ENCODE results near the gene PARD6B. TPM values are rescaled to one million over a fixed set of nuclear protein-coding genes. Genes with fewer than 3 reads are reported as not detected.

PARD6B gene
- total RNA-seq, 4 donors from 2014 or later: 1.6 to 2.2 (median 1.9) TPM

- TF ChIP-seq, protein P1, sequence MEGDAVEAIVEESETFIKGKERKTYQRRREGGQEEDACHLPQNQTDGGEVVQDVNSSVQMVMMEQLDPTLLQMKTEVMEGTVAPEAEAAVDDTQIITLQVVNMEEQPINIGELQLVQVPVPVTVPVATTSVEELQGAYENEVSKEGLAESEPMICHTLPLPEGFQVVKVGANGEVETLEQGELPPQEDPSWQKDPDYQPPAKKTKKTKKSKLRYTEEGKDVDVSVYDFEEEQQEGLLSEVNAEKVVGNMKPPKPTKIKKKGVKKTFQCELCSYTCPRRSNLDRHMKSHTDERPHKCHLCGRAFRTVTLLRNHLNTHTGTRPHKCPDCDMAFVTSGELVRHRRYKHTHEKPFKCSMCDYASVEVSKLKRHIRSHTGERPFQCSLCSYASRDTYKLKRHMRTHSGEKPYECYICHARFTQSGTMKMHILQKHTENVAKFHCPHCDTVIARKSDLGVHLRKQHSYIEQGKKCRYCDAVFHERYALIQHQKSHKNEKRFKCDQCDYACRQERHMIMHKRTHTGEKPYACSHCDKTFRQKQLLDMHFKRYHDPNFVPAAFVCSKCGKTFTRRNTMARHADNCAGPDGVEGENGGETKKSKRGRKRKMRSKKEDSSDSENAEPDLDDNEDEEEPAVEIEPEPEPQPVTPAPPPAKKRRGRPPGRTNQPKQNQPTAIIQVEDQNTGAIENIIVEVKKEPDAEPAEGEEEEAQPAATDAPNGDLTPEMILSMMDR (IDR thresholded peaks at IDR 0.05; ENCODE audit: low read depth): no peak
Measured at GRCh38 chr20:50728486-50728980, 2.8 kb upstream of the PARD6B start.

- TF ChIP-seq, protein P1 (IDR thresholded peaks at IDR 0.05; ENCODE audit: low read depth): no peak
Measured at GRCh38 chr20:50728981-50729874, 2.2 kb upstream of the PARD6B start.

GRCh38 chr20:50729901-50730764 lies 1.2 kb upstream of the PARD6B start:
- TF ChIP-seq, protein P1 (IDR thresholded peaks at IDR 0.05; ENCODE audit: low read depth): peak; percentile 88

GRCh38 chr20:50730765-50731054 lies 670 bp upstream of the PARD6B start:
- TF ChIP-seq, protein P1 (IDR thresholded peaks at IDR 0.05; ENCODE audit: low read depth): no peak

- TF ChIP-seq, protein P1 (IDR thresholded peaks at IDR 0.05; ENCODE audit: low read depth): no peak
Measured at GRCh38 chr20:50731930-50732690, 730 bp downstream of the PARD6B start.

GRCh38 chr20:50733644-50734349 lies 2.4 kb downstream of the PARD6B start:
- TF ChIP-seq, protein P1 (IDR thresholded peaks at IDR 0.05; ENCODE audit: low read depth): peak; percentile 94

Measured in subcutaneous adipose tissue (tissue), 4 donors.